Right lobe of liver (tissue), 4 donors: Measurements from ENCODE around the gene LGI4.

Source experiments
- CTCF ChIP-seq, 4 donors: fragments of 200-600 bp in 3 of 4; fragments of 450-650 bp in 1 of 4; IDR thresholded peaks; one replicate each; pipeline versions ENCODE4 v1.5.1 to v1.8.0; 2016 to 2022; ENCODE audit warnings: antibody characterized with exemption in 4 of 4, mild to moderate bottlenecking in 2 of 4
- POLR2A ChIP-seq: fragments of 450-650 bp; IDR thresholded peaks from one replicate; pipeline ENCODE4 v1.6.1; 2017; ENCODE audit warnings: antibody characterized with exemption, mild to moderate bottlenecking
- donor health status: DM: no; HTN: no; CAD: no.
- donor health status: DM: no; HTN: no; CAD: no.
- donor health status: DM: no; HTN: yes; CAD: no.

- TF ChIP-seq CTCF (IDR thresholded peaks at IDR 0.05) (no peak), POLR2A (no peak)
These were observed 27.8 kb downstream of the LGI4 start for GRCh38 chr19:35106898-35107541.
